B cell (primary cell): Measurements from ENCODE around the gene CCR9. TPM values are rescaled to one million over a fixed set of nuclear protein-coding genes. Genes with fewer than 3 reads are reported as not detected.

Experiments
- ATAC-seq: fragments of 200-7000 bp; cut with Tn5 transposase; one replicate; pipeline ENCODE4 v1.10.0; 2021; ENCODE audit warnings: low read depth, mild to moderate bottlenecking, moderate number of reproducible peaks, moderate library complexity
- CTCF ChIA-PET: fragments of 350-600 bp; sonication (Branson Sonifier 250); formaldehyde crosslinking; loops from one replicate; lab custom pipeline; 2021; ENCODE audit warnings: antibody characterized with exemption, inconsistent platforms; lab: Charles Lee
- POLR2A ChIA-PET: fragments of 350-600 bp; sonication (Branson Sonifier 250); formaldehyde crosslinking; loops from one replicate; lab custom pipeline; 2021; ENCODE audit warnings: antibody characterized with exemption; lab: Charles Lee
- DNase-seq: peaks from one replicate; pipeline ENCODE4 v3.0.0; 2013
- H2AFZ ChIP-seq: 2 replicates; pipeline ENCODE4 v1.6.1; 2012; ENCODE audit warnings: mild to moderate bottlenecking, low read depth, low read length; ENCODE audit not compliant: insufficient read depth, poor library complexity, severe bottlenecking
- H3K27ac ChIP-seq, 2 donors: 1 replicate in 1 of 2; 2 replicates in 1 of 2; pipeline ENCODE4 v1.5.1; 2012 to 2013; ENCODE audit warnings: low read length in 2 of 2, mild to moderate bottlenecking in 2 of 2, moderate library complexity in 1 of 2
- H3K27me3 ChIP-seq, 4 experiments: fragments of 200-600 bp in 1 of 4; sonication (generic) in 1 of 4; replicated peaks in 1 of 4; 1 replicate in 2 of 4; 2 replicates in 2 of 4; pipeline versions ENCODE4 v1.6.1 to v1.7.0; 2013 to 2016; ENCODE audit warnings: low read length in 3 of 4, mild to moderate bottlenecking in 2 of 4, mixed read lengths in 1 of 4, moderate library complexity in 1 of 4; ENCODE audit not compliant: insufficient read depth in 4 of 4, control insufficient read depth in 3 of 4; ENCODE audit errors: control extremely low read depth in 1 of 4
- H3K36me3 ChIP-seq, 2 experiments: replicated peaks in 1 of 2; 1 replicate in 1 of 2; 2 replicates in 1 of 2; pipeline versions ENCODE4 v1.6.1 to v1.7.1; 2013; ENCODE audit warnings: low read length in 1 of 2; ENCODE audit not compliant: insufficient read depth in 2 of 2, control insufficient read depth in 1 of 2; ENCODE audit errors: control extremely low read depth in 1 of 2, extremely low read depth in 1 of 2
- H3K4me1 ChIP-seq, 2 donors: fragments of 200-600 bp in 1 of 2; sonication (generic) in 1 of 2; 1 replicate in 1 of 2; 2 replicates in 1 of 2; pipeline versions ENCODE4 v1.5.1 to v1.6.1; 2013 to 2017; ENCODE audit warnings: low read length in 2 of 2; ENCODE audit not compliant: control insufficient read depth in 2 of 2, insufficient read depth in 2 of 2
- H3K4me2 ChIP-seq: replicated peaks from 2 replicates; pipeline ENCODE3; 2012; ENCODE audit warnings: mild to moderate bottlenecking, low read depth, low read length; ENCODE audit not compliant: poor library complexity, severe bottlenecking
- H3K4me3 ChIP-seq, 5 experiments: fragments of 200-600 bp in 1 of 5; sonication (generic) in 1 of 5; 1 replicate in 3 of 5; 2 replicates in 2 of 5; pipeline versions ENCODE4 v1.5.1 to v1.7.0; 2011 to 2016; ENCODE audit warnings: low read length in 4 of 5, mild to moderate bottlenecking in 4 of 5, low read depth in 2 of 5, control low read depth in 1 of 5, moderate library complexity in 1 of 5; ENCODE audit not compliant: insufficient read depth in 1 of 5; ENCODE audit errors: control extremely low read depth in 1 of 5, extremely low read depth in 1 of 5
- H3K79me2 ChIP-seq: fragments of 200-600 bp; sonication (generic); one replicate; pipeline ENCODE4 v1.6.0; 2016; ENCODE audit warnings: low read length; ENCODE audit not compliant: control insufficient read depth, insufficient read depth
- H3K9ac ChIP-seq: fragments of 200-600 bp; sonication (generic); 2 replicates; pipeline ENCODE4 v1.6.1; 2017; ENCODE audit warnings: mild to moderate bottlenecking, low read length, moderate library complexity
- H3K9me3 ChIP-seq, 3 donors: one replicate each; pipeline versions ENCODE4 v1.6.1 to v1.7.1; 2013; ENCODE audit warnings: low read length in 2 of 3; ENCODE audit not compliant: control insufficient read depth in 2 of 3, insufficient read depth in 1 of 3; ENCODE audit errors: control extremely low read depth in 1 of 3
- H4K20me1 ChIP-seq: 2 replicates; pipeline ENCODE4 v1.6.0; 2012; ENCODE audit warnings: mild to moderate bottlenecking, low read length; ENCODE audit not compliant: insufficient read depth, control insufficient read depth, poor library complexity, severe bottlenecking
- H3K27ac Mint-ChIP-seq: one replicate; pipeline ENCODE4 v1.8.0; 2021; ENCODE audit warnings: mixed read lengths
- H3K27me3 Mint-ChIP-seq: one replicate; pipeline ENCODE4 v1.8.0; 2021; ENCODE audit warnings: mixed read lengths
- H3K4me1 Mint-ChIP-seq: one replicate; pipeline ENCODE4 v1.8.0; 2021; ENCODE audit warnings: mixed read lengths
- H3K4me3 Mint-ChIP-seq: one replicate; pipeline ENCODE4 v1.8.0; 2021; ENCODE audit warnings: mixed read lengths
- H3K9me3 Mint-ChIP-seq: one replicate; pipeline ENCODE4 v1.8.0; 2022; ENCODE audit warnings: mixed read lengths; ENCODE audit not compliant: insufficient read depth
- EZH2 ChIP-seq: IDR thresholded peaks from 2 replicates; pipeline ENCODE4 v1.6.1; 2012; ENCODE audit warnings: borderline replicate concordance, low read depth, mild to moderate bottlenecking, moderate library complexity, low read length; ENCODE audit not compliant: insufficient read depth, poor library complexity, severe bottlenecking
- WGBS: methylation state at CpG from one replicate; pipeline ENCODE4 v1.1.5; 2013; ENCODE audit warnings: missing lambda C conversion rate; ENCODE audit not compliant: insufficient coverage; 5-methylcytosine and 5-hydroxymethylcytosine counted together
- intact Hi-C: fragments of 100-400 bp; cut with micrococcal nuclease; formaldehyde crosslinking; loops from one replicate; pipeline ENCODE4 v1.10.0; 2022
- polyA plus RNA-seq: library from polyadenylated mRNA; depleted of rRNA; stranded (reverse); fragments of >200 nt; gene quantifications from 2 replicates; pipeline ENCODE4 v1.2.3, GENCODE V29; 2012
- total RNA-seq, 2 donors: library from RNA; stranded (reverse); fragments of 120-200 nt in 1 of 2; gene quantifications; 1 replicate in 1 of 2; 2 replicates in 1 of 2; pipeline versions ENCODE4 v1.2.3 to v1.2.4, GENCODE V29; 2013 to 2022
- TF ChIP-seq, protein P1 (sequence below): fragments of 200-600 bp; IDR thresholded peaks from one replicate; pipeline ENCODE4 v1.8.0; 2022; ENCODE audit warnings: antibody characterized with exemption, mild to moderate bottlenecking

CCR9 gene
- total and polyA plus RNA-seq, 2 donors (not counting 1 experiment from before 2014, with no cell fraction given) = 0.76 to 1.1 TPM

DNA sequence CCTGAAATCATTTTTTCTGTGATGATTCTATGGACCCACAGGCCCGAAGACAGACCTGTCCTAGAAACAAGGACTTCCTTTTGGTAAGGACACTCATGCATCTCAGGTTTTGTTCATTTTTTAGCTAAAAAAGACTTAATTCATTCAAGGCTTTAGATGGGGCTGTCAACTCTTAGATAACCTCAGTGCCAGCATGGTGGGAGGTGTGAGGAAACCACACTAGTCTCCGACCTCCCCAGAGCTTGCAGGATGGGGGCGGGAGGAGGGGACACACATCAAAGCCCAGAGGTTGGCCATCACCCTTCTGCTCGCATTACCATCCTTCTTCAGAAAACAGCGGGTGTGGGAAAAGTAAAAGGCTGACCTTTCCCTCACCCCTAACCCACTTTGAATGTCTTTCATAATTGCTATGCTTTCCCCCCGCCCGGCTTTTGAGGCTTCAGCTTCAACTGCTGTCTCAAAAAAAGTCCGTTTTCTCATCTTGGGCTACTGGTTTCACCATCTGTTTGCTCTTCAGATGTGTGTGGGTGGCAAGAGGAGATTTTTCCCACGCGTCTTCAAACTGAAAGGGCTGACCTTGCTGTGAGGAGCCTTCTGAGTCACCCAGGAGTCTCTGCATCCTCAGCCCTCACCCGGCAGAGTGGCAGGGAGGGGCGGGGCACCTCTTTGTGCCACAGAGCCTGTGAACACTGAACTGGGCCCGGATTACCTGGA is 29.3 kb downstream of the CCR9 start:
- DNase-seq = peak; percentile 21
- Mint-ChIP-seq H3K27me3 (no peaks in the 10 kb centered on the region), H3K9me3 (no peaks in the 10 kb centered on the region), H3K4me1 (peaks cover 20% of the 10 kb centered on the region), H3K27ac (peak overlapping the region; percentile 57), H3K4me3 (peak overlapping the region; percentile 52)
- Histone ChIP-seq H3K27me3 (no peaks in the 10 kb centered on the region), H4K20me1 (no peaks in the 10 kb centered on the region), H3K79me2 (no peaks in the 10 kb centered on the region), H3K9me3 (no peaks in the 10 kb centered on the region), H3K9ac (no peak overlapping the region), H3K36me3 (peaks cover 2 to 9% of the 10 kb centered on the region in 2 experiments), H3K4me3 (peak overlapping the region in 1 of 5 experiments; percentile 23), H3K4me2 (peak overlapping the region; percentile 48), H2AFZ (peak overlapping the region; percentile 5), H3K27ac (no peak overlapping the region), H3K4me1 (peaks cover 6 to 24% of the 10 kb centered on the region in 2 donors)
- peak; percentile 71 for ATAC-seq
- TF ChIP-seq, protein P1, sequence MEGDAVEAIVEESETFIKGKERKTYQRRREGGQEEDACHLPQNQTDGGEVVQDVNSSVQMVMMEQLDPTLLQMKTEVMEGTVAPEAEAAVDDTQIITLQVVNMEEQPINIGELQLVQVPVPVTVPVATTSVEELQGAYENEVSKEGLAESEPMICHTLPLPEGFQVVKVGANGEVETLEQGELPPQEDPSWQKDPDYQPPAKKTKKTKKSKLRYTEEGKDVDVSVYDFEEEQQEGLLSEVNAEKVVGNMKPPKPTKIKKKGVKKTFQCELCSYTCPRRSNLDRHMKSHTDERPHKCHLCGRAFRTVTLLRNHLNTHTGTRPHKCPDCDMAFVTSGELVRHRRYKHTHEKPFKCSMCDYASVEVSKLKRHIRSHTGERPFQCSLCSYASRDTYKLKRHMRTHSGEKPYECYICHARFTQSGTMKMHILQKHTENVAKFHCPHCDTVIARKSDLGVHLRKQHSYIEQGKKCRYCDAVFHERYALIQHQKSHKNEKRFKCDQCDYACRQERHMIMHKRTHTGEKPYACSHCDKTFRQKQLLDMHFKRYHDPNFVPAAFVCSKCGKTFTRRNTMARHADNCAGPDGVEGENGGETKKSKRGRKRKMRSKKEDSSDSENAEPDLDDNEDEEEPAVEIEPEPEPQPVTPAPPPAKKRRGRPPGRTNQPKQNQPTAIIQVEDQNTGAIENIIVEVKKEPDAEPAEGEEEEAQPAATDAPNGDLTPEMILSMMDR = no peak
- no peak for TF ChIP-seq EZH2
- ChIA-PET POLR2A (no interaction called here), CTCF (no interaction called here)
- 48% methylated on average over 6 of the region's 13 CpGs for WGBS
- intact Hi-C loops = no loop called here

DNA sequence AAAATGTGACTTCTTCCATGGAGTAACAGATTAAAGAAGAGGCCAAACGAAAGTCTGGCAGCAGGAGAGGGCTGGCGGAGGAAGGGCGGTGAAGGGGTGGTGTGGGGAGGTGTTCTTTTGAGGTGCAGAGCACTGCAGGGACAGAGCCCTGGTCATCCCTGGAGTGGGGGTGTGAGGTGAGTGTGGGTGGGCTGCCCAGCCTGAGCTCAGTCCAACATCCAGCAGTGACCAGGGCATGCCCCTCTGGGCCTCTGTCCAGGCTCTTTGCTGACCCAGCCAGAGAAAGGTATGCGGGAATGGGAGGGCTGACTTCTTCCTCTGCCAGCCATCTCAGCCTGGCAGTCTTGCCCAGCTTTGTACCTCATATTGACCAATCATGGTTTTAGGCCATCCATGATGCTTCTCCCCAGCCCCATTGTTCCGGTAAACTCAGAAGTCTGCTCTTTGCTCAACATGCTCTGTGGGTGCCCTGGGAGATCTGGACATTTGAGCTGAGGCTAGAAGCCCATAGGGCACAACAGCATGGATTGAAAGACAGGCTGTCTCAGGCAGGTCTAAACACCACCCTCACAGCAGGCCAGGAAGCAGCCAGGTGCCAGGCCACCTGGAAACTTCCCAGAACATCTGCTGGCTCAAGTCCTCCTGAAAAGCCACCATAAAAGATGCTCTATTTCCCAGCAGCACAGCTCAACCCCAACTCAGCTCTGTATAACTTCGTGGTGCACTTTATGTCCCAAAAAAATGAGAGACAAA is 31.0 kb downstream of the CCR9 start:
- TF ChIP-seq, protein P1 = no peak
- no peak for TF ChIP-seq EZH2
- peaks cover 6 to 23% of the 10 kb centered on the region in 2 donors for H3K4me1 ChIP-seq
- H3K27ac Mint-ChIP-seq = no peak overlapping the region

More for the DNA sequence above, 31.0 kb downstream of the CCR9 start:
- ChIA-PET POLR2A (no interaction called here), CTCF (no interaction called here)
- H3K9ac ChIP-seq = no peak overlapping the region
- no peak overlapping the region for H3K27ac ChIP-seq
- DNase-seq (no peak), ATAC-seq (no peak)
- Mint-ChIP-seq H3K4me3 (no peak overlapping the region), H3K27me3 (no peaks in the 10 kb centered on the region), H3K9me3 (no peaks in the 10 kb centered on the region), H3K4me1 (peaks cover 16% of the 10 kb centered on the region)
- no peak overlapping the region for H3K4me3 ChIP-seq
- no peaks in the 10 kb centered on the region for H3K27me3 ChIP-seq
- no peaks in the 10 kb centered on the region for H3K79me2 ChIP-seq
- no peak overlapping the region for H2AFZ ChIP-seq
- H4K20me1 ChIP-seq = no peaks in the 10 kb centered on the region
- intact Hi-C loops = no loop called here
- 95% methylated on average over 5 of the region's 6 CpGs for WGBS
- no peaks in the 10 kb centered on the region for H3K9me3 ChIP-seq
- H3K36me3 ChIP-seq = peaks cover 2 to 15% of the 10 kb centered on the region in 2 experiments
- no peak overlapping the region for H3K4me2 ChIP-seq
